ENCODE results near the gene CBFA2T2.

DNA sequence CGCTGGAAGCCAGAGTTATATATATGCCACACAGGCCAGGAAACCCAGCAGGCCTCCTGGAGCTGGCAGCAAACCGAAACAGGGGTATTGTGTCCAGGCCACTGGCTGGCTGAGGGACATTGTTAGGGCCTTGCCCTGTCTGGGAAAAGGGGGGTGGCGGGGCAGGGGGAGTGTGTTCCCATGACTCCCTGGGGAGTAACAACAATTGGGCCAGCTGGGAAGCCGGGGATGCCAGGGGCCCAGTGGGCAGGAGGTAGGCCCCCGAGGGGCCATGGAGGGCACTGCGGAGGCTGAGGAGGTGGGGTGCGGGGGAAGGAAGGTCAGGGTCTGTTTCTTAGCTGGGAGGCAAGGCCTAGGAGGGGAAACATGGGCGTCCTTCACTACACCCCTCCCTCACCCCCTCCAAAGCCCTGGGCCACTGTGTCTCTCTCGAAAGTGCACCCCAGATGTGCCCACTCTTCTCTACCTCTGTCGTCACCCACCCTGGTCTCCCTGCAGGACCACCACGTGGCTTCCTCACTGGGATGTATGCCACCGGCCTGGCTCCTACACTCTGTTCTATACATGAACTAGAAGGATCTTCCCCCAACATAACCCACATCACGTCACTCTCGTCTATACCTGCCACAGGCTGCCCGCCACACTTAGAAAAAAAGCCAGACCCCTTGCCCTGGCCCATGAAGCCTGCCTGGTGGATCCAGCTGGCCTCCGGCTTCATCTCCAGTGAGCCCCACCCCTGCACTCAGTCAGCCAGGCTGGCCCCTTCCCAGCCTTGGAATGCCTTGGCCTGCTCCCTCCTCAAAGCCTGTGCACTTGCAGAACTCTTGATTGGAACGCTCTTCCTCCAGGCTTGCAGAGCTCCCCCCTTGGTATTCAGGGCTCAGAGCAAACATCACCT is 204.1 kb downstream of the CBFA2T2 start:
- no peak for TF ChIP-seq CTCF (conservative IDR thresholded peaks at IDR 0.05)
- no peak for TF ChIP-seq EZH2 (IDR thresholded peaks at IDR 0.05; ENCODE audit: low read depth)
